ENCODE data around the gene E2F4. TPM values are rescaled to one million over a fixed set of nuclear protein-coding genes. Genes with fewer than 3 reads are reported as not detected.
A peak's percentile ranks its signal among the peaks of the same experiment; 100 is the strongest.

E2F4 gene
- total RNA-seq, 1 donor from 2014 or later: 113 TPM

DNA sequence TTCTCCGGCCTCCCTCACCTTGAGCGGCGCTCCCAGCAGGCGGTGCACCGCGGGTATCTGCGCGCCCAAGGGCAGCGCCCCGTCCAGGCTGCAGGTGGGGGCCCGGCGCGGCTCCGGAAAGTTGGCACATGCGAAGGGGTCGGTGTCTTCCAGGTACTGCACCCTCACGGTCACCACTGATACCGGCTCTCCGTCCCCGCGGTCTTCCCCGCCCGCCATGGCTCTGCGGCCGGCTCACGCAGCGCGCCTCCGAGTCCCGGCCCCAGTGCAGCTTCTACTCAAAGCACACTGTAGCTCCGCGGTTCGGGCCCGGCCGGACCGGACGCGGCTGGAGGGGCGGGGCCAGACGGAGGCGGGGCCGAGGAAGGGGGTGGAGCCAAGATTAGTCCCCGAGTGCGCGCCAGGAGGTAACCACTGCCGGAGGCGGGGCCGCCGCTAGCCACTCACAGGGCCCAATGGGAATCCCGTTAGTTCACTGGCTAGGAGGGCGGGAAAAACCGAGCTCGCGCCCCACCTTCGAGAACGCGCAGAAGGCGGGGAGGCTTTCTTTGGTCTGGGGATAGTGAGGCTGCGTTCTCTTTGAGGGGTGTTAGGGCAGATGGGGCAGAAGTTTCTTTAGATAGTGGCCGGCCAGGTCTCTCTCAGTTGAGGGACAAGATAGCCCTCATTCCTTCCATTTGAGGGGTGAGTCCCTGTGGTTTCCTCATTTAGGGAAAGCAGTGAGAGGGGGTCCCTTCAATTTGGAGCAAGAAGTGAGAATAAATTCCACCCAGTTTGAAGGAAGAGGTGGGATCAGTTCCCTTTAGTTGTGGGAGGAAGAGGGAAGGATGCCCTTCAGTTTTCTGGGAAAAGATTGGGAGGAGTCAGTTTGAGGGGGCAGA lies 55.5 kb downstream of the E2F4 start, which contains the start of gene FHOD1:
Gene FHOD1 (minus strand): TSS at position 290 of the 881 bp plus-strand sequence. CDS start 71 bp downstream, at position 219.
- H3K27ac Mint-ChIP-seq (ENCODE audit: unreplicated experiment): peak within 1 kb of the TSS; percentile 77
- peaks cover 4% of the 10 kb centered on the region for H3K36me3 Mint-ChIP-seq (ENCODE audit: low read depth, unreplicated experiment)
- peak; percentile 99 for DNase-seq (ENCODE audit: low spot score)
- H3K4me3 Mint-ChIP-seq (ENCODE audit: unreplicated experiment): peak within 1 kb of the TSS; percentile 94
- no peaks in the 10 kb centered on the region for H3K9me3 Mint-ChIP-seq (ENCODE audit: unreplicated experiment)
- H3K4me1 Mint-ChIP-seq (ENCODE audit: unreplicated experiment): peaks cover 57% of the 10 kb centered on the region
- peaks cover 16% of the 10 kb centered on the region for H3K27me3 Mint-ChIP-seq (ENCODE audit: unreplicated experiment)
- TF ChIP-seq, protein P1, sequence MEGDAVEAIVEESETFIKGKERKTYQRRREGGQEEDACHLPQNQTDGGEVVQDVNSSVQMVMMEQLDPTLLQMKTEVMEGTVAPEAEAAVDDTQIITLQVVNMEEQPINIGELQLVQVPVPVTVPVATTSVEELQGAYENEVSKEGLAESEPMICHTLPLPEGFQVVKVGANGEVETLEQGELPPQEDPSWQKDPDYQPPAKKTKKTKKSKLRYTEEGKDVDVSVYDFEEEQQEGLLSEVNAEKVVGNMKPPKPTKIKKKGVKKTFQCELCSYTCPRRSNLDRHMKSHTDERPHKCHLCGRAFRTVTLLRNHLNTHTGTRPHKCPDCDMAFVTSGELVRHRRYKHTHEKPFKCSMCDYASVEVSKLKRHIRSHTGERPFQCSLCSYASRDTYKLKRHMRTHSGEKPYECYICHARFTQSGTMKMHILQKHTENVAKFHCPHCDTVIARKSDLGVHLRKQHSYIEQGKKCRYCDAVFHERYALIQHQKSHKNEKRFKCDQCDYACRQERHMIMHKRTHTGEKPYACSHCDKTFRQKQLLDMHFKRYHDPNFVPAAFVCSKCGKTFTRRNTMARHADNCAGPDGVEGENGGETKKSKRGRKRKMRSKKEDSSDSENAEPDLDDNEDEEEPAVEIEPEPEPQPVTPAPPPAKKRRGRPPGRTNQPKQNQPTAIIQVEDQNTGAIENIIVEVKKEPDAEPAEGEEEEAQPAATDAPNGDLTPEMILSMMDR (IDR thresholded peaks at IDR 0.05; ENCODE audit: unreplicated experiment): no peak

DNA sequence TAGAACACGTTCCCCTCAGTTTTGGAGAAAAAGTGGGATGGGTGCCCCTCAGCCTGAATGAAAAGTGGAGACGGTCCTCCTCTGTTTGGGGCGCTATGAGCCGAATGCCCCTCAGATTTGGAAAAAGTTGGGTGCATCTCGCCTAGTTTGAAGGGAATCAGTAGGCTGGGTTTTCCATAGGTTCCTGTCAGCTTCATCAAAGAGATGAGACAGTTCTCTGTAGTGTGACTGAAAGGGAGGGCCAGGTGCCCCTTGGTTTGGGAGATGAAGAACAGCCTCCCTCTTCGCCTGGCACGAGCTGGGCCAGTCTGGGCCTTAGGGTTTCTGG lies 56.1 kb downstream of the E2F4 start:
- peaks cover 4% of the 10 kb centered on the region for H3K36me3 Mint-ChIP-seq (ENCODE audit: low read depth, unreplicated experiment)
- no peak for DNase-seq (ENCODE audit: low spot score)
- TF ChIP-seq, protein P1 (IDR thresholded peaks at IDR 0.05; ENCODE audit: unreplicated experiment): no peak
- peak overlapping the region; percentile 94 for H3K4me3 Mint-ChIP-seq (ENCODE audit: unreplicated experiment)
- H3K4me1 Mint-ChIP-seq (ENCODE audit: unreplicated experiment): peaks cover 59% of the 10 kb centered on the region
- H3K27me3 Mint-ChIP-seq (ENCODE audit: unreplicated experiment): peaks cover 14% of the 10 kb centered on the region
- H3K27ac Mint-ChIP-seq (ENCODE audit: unreplicated experiment): peak overlapping the region; percentile 62
- no peaks in the 10 kb centered on the region for H3K9me3 Mint-ChIP-seq (ENCODE audit: unreplicated experiment)

Small RNA genes lying within 50 kb of the gene (microRNA-seq; reads per million reads assigned to microRNA genes)
- gene MIR328 (ENCODE audit: unreplicated experiment): 1,318 reads per million, percentile 94 among the genes with 10 or more reads in this experiment

Other genes with a start within 250 kb of the E2F4 start
- 2.5 TPM for gene CES3, start 230.9 kb upstream of the E2F4 start, total RNA-seq (ENCODE audit: unreplicated experiment)
- 1.1 TPM for gene CES4A, start 203.6 kb upstream of the E2F4 start, total RNA-seq (ENCODE audit: unreplicated experiment)
- gene CBFB, start 163.0 kb upstream of the E2F4 start, total RNA-seq (ENCODE audit: unreplicated experiment): 65.8 TPM
- 17.7 TPM for gene PHAF1, start 82.2 kb upstream of the E2F4 start, total RNA-seq (ENCODE audit: unreplicated experiment)
- gene B3GNT9, start 41.2 kb upstream of the E2F4 start, total RNA-seq (ENCODE audit: unreplicated experiment): 1.5 TPM
- 3.7 TPM for gene TRADD, start 32.2 kb upstream of the E2F4 start, total RNA-seq (ENCODE audit: unreplicated experiment)
- gene FBXL8, start 32.2 kb upstream of the E2F4 start, total RNA-seq (ENCODE audit: unreplicated experiment): 3.8 TPM
- 5.7 TPM for gene HSF4, start 27.4 kb upstream of the E2F4 start, total RNA-seq (ENCODE audit: unreplicated experiment)
- 2.6 TPM for gene NOL3, start 21.6 kb upstream of the E2F4 start, total RNA-seq (ENCODE audit: unreplicated experiment)
- 88.8 TPM for gene MATCAP1, start 8.2 kb upstream of the E2F4 start, total RNA-seq (ENCODE audit: unreplicated experiment)
- gene EXOC3L1, start 2.0 kb upstream of the E2F4 start, total RNA-seq (ENCODE audit: unreplicated experiment): 150 TPM
- gene ELMO3, start 7.0 kb downstream of the E2F4 start, total RNA-seq (ENCODE audit: unreplicated experiment): 25.3 TPM
- 33.6 TPM for gene TMEM208, start 35.0 kb downstream of the E2F4 start, total RNA-seq (ENCODE audit: unreplicated experiment)
- gene FHOD1, start 55.3 kb downstream of the E2F4 start, total RNA-seq (ENCODE audit: unreplicated experiment): 248 TPM
- 17.2 TPM for gene SLC9A5, start 56.8 kb downstream of the E2F4 start, total RNA-seq (ENCODE audit: unreplicated experiment)
- 9.5 TPM for gene PLEKHG4, start 87.4 kb downstream of the E2F4 start, total RNA-seq (ENCODE audit: unreplicated experiment)
- gene KCTD19, start 134.6 kb downstream of the E2F4 start, total RNA-seq (ENCODE audit: unreplicated experiment): 2.0 TPM
- 24.1 TPM for gene LRRC36, start 134.7 kb downstream of the E2F4 start, total RNA-seq (ENCODE audit: unreplicated experiment)
- 1.1 TPM for gene TPPP3, start 201.3 kb downstream of the E2F4 start, total RNA-seq (ENCODE audit: unreplicated experiment)
- gene ZDHHC1, start 224.3 kb downstream of the E2F4 start, total RNA-seq (ENCODE audit: unreplicated experiment): 7.2 TPM
- gene HSD11B2, start 239.0 kb downstream of the E2F4 start, total RNA-seq (ENCODE audit: unreplicated experiment): 3.3 TPM

Data from endothelial cell (in vitro differentiated cells).